K562 (cell line): ENCODE data around the gene CPED1. TPM values are rescaled to one million over a fixed set of nuclear protein-coding genes. Genes with fewer than 3 reads are reported as not detected.

ENCODE experiments used
- ARHGAP35 ChIP-seq: fragments of 450-650 bp; IDR thresholded peaks from 2 replicates; pipeline ENCODE4 v1.6.1; 2018; ENCODE audit not compliant: partially characterized antibody
- ATF3 ChIP-seq, 2 experiments: fragments of 450-650 bp in 1 of 2; sonication (generic) in 1 of 2; formaldehyde crosslinking in 1 of 2; IDR thresholded peaks in 1 of 2; conservative IDR thresholded peaks in 1 of 2; 2 replicates each; pipeline versions ENCODE4 v1.6.1 to v1.8.1; 2016 to 2023; ENCODE audit warnings: mild to moderate bottlenecking in 2 of 2, moderate library complexity in 2 of 2, inconsistent platforms in 1 of 2, missing genetic modification reagents in 1 of 2
- BMI1 ChIP-seq: fragments of 150-350 bp; IDR thresholded peaks from 2 replicates; pipeline ENCODE4 v1.6.1; 2014; ENCODE audit warnings: low read length
- BRF1 ChIP-seq: IDR thresholded peaks from 3 replicates; pipeline ENCODE4 v1.6.1; 2011; ENCODE audit warnings: borderline replicate concordance, mild to moderate bottlenecking; ENCODE audit not compliant: insufficient read length; ENCODE audit errors: extremely low read depth
- ELF2 ChIP-seq: fragments of 250-450 bp; sonication (Bioruptor Pico); IDR thresholded peaks from 2 replicates; pipeline ENCODE4 v1.5.0; 2021; ENCODE audit warnings: mild to moderate bottlenecking
- ELK1 ChIP-seq: sonication (generic); formaldehyde crosslinking; IDR thresholded peaks from 2 replicates; pipeline ENCODE4 v1.8.1; 2022; ENCODE audit warnings: missing genetic modification reagents
- FOS ChIP-seq: IDR thresholded peaks from 3 replicates; pipeline ENCODE4 v1.6.1; 2011; ENCODE audit not compliant: insufficient read length; ENCODE audit errors: extremely low read depth
- FOXJ2 ChIP-seq: fragments of 200-800 bp; sonication (Bioruptor generic); IDR thresholded peaks from 2 replicates; pipeline ENCODE4 v1.6.1; 2016; ENCODE audit warnings: missing genetic modification characterization, missing compliant biosample characterization
- ILK ChIP-seq: fragments of 450-650 bp; IDR thresholded peaks from 2 replicates; pipeline ENCODE4 v1.6.1; 2016; ENCODE audit warnings: missing genetic modification characterization, low read depth, mild to moderate bottlenecking, missing compliant biosample characterization, moderate library complexity, borderline replicate concordance
- MEIS2 ChIP-seq: fragments of 450-650 bp; IDR thresholded peaks from 2 replicates; pipeline ENCODE4 v1.6.1; 2014; ENCODE audit warnings: mild to moderate bottlenecking; ENCODE audit not compliant: partially characterized antibody
- MLLT1 ChIP-seq, 2 experiments: fragments of 450-650 bp; IDR thresholded peaks; 2 replicates each; pipeline ENCODE4 v1.6.1; 2016
- NCOA4 ChIP-seq: fragments of 450-650 bp; IDR thresholded peaks from 2 replicates; pipeline ENCODE4 v1.6.1; 2018; ENCODE audit warnings: mild to moderate bottlenecking; ENCODE audit not compliant: partially characterized antibody
- POLR2AphosphoS5 ChIP-seq: IDR thresholded peaks from 2 replicates; pipeline ENCODE4 v1.6.1; 2011; ENCODE audit warnings: mild to moderate bottlenecking, low read depth, low read length, moderate library complexity; ENCODE audit not compliant: control insufficient read depth, insufficient read depth
- RREB1 ChIP-seq: fragments of 250-450 bp; sonication (Bioruptor Pico); IDR thresholded peaks from 2 replicates; pipeline ENCODE4 v1.4.0; 2020
- U2AF2 ChIP-seq: fragments of 200-400 bp; formaldehyde crosslinking; optimal IDR thresholded peaks from 2 replicates; pipeline ENCODE3; 2017; ENCODE audit warnings: low read depth, mild to moderate bottlenecking, low read length
- ZC3H4 ChIP-seq: sonication (generic); formaldehyde crosslinking; IDR thresholded peaks from 2 replicates; pipeline ENCODE4 v1.9.0; 2021; ENCODE audit warnings: missing genetic modification reagents, borderline replicate concordance
- ZNF24 ChIP-seq: fragments of 450-650 bp; IDR thresholded peaks from 2 replicates; pipeline ENCODE4 v1.6.1; 2016
- ZNF311 ChIP-seq: fragments of 250-450 bp; sonication (Bioruptor Pico); IDR thresholded peaks from 2 replicates; pipeline ENCODE4 v1.4.0; 2020; ENCODE audit warnings: mild to moderate bottlenecking, moderate library complexity
- ZNF444 ChIP-seq: fragments of 250-450 bp; sonication (Bioruptor Pico); IDR thresholded peaks from 2 replicates; pipeline ENCODE4 v1.4.0; 2020; ENCODE audit warnings: mild to moderate bottlenecking, moderate library complexity
- ZZZ3 ChIP-seq: fragments of 450-650 bp; IDR thresholded peaks from 2 replicates; pipeline ENCODE4 v1.6.1; 2016; ENCODE audit warnings: antibody characterized with exemption, mild to moderate bottlenecking, moderate library complexity
- polyA plus RNA-seq, 8 experiments: library from polyadenylated mRNA; depleted of rRNA in 4 of 8; stranded (reverse) in 5 of 8; unstranded in 3 of 8; fragments of >200 nt; fragmentation: Nextera tagmentation in 2 of 8; fragmentation: Illumina TruSeq in 1 of 8; extraction: Ambion mirVana in 2 of 8; extraction: Trizol in 1 of 8; gene quantifications; 2 replicates each; pipeline versions ENCODE4 v1.2.1 to v1.2.3, GENCODE V29; 2011 to 2014; ENCODE audit warnings: inconsistent platforms in 1 of 8, missing spikeins in 1 of 8
- total RNA-seq, 7 experiments: library from RNA; depleted of rRNA in 6 of 7; stranded (reverse); fragments of >200 nt in 6 of 7; fragmentation: Illumina TruSeq in 2 of 7; extraction: Trizol in 2 of 7; gene quantifications; 2 replicates each; pipeline versions ENCODE4 v1.2.1 to v1.2.3, GENCODE V29; 2011 to 2021; ENCODE audit warnings: low replicate concordance in 1 of 7

The CPED1 gene
- total and polyA plus RNA-seq, 9 of the 15 experiments (the other 6 are each of a cell fraction or from before 2014, with no cell fraction given) = 195 to 393 (median 290) TPM

GRCh38 chr7:121078701-121079227 lies 90.3 kb downstream of the CPED1 start (continued):
- TF ChIP-seq BRF1 = no peak
- peak in 1 of 2 experiments; percentile 87; a peak in 3 of 4 replicates for TF ChIP-seq MLLT1 (IDR thresholded peaks at IDR 0.05)
- TF ChIP-seq ZNF444 (CRISPR knock-in tag) = no peak
- TF ChIP-seq U2AF2 = no peak
- TF ChIP-seq ELF2 (CRISPR knock-in tag) = no peak
- TF ChIP-seq ILK (tag) = no peak
- TF ChIP-seq MEIS2 = no peak
- TF ChIP-seq NCOA4 = no peak
- no peak for TF ChIP-seq RREB1
- peak; percentile 58; the same call in 1 of the 2 replicates for TF ChIP-seq POLR2AphosphoS5
- no peak for TF ChIP-seq ZC3H4 (CRISPR knock-in tag)
- TF ChIP-seq FOXJ2 = no peak
- TF ChIP-seq ZNF311 = no peak
- TF ChIP-seq ELK1 = no peak
- no peak for TF ChIP-seq ARHGAP35
- TF ChIP-seq BMI1 = no peak
- TF ChIP-seq ZNF24 = no peak
- TF ChIP-seq FOS = no peak
- TF ChIP-seq ATF3 (IDR thresholded peaks at IDR 0.05) = no peak
- TF ChIP-seq ATF3 (CRISPR knock-in tag; conservative IDR thresholded peaks at IDR 0.05) = no peak
- TF ChIP-seq ZZZ3 = no peak
